KMS-11 (cell line): ENCODE results near the gene PFKFB4.

Source experiments
- H2AFZ ChIP-seq: fragments of 200-600 bp; sonication (generic); 2 replicates; pipeline ENCODE4 v1.6.1; 2016; ENCODE audit warnings: antibody characterized with exemption, mixed run types, low read depth
- H3K27ac ChIP-seq: fragments of 200-600 bp; sonication (generic); 2 replicates; pipeline ENCODE4 v1.6.1; 2016; ENCODE audit warnings: mild to moderate bottlenecking, mixed run types
- H3K27me3 ChIP-seq: fragments of 200-600 bp; sonication (generic); 2 replicates; pipeline ENCODE4 v1.6.1; 2017; ENCODE audit warnings: mild to moderate bottlenecking, low read depth, mixed run types, moderate library complexity; ENCODE audit not compliant: insufficient read depth
- H3K36me3 ChIP-seq: fragments of 200-600 bp; sonication (generic); 2 replicates; pipeline ENCODE4 v1.6.1; 2017; ENCODE audit warnings: mild to moderate bottlenecking, mixed run types; ENCODE audit not compliant: insufficient read depth
- H3K4me1 ChIP-seq: fragments of 200-600 bp; sonication (generic); 2 replicates; pipeline ENCODE4 v1.6.1; 2016; ENCODE audit warnings: mild to moderate bottlenecking, low read depth, mixed run types; ENCODE audit not compliant: poor library complexity, severe bottlenecking
- H3K4me2 ChIP-seq: fragments of 200-600 bp; sonication (generic); 2 replicates; pipeline ENCODE4 v1.7.0; 2016; ENCODE audit warnings: mild to moderate bottlenecking, mixed run types
- H3K4me3 ChIP-seq: fragments of 200-600 bp; sonication (generic); IDR thresholded peaks from 2 replicates; pipeline ENCODE4 v1.6.1; 2017; ENCODE audit warnings: low read depth, low read length, mixed read lengths; ENCODE audit not compliant: insufficient read depth
- H3K79me2 ChIP-seq: fragments of 200-600 bp; sonication (generic); 2 replicates; pipeline ENCODE4 v1.6.1; 2016; ENCODE audit warnings: low read depth, mixed run types; ENCODE audit not compliant: insufficient read depth
- H3K9ac ChIP-seq: fragments of 200-600 bp; sonication (generic); 2 replicates; pipeline ENCODE4 v1.6.1; 2016; ENCODE audit warnings: mild to moderate bottlenecking, mixed run types
- H4K20me1 ChIP-seq: fragments of 200-600 bp; sonication (generic); 2 replicates; pipeline ENCODE4 v1.6.1; 2016; ENCODE audit warnings: mild to moderate bottlenecking, mixed run types; ENCODE audit not compliant: insufficient read depth
- CTCF ChIP-seq: fragments of 200-600 bp; sonication (generic); conservative IDR thresholded peaks from 2 replicates; pipeline ENCODE4 v1.6.1; 2017; ENCODE audit warnings: low read depth, mild to moderate bottlenecking, antibody characterized with exemption, low read length, moderate library complexity, mixed read lengths

PFKFB4 gene

GRCh38 chr3:48588230-48588629 lies 31.6 kb upstream of the PFKFB4 start:
- H3K4me1 ChIP-seq = no peaks in the 10 kb centered on the region
- no peak overlapping the region for H3K4me3 ChIP-seq
- no peaks in the 10 kb centered on the region for H3K79me2 ChIP-seq
- TF ChIP-seq CTCF = no peak
- H3K4me2 ChIP-seq = no peak overlapping the region
- no peak overlapping the region for H3K27ac ChIP-seq
- no peak overlapping the region for H3K9ac ChIP-seq
- H4K20me1 ChIP-seq = no peaks in the 10 kb centered on the region
- no peak overlapping the region for H2AFZ ChIP-seq
- no peaks in the 10 kb centered on the region for H3K36me3 ChIP-seq
- peaks cover 16% of the 10 kb centered on the region; the same call in 1 of the 2 replicates for H3K27me3 ChIP-seq

- peaks cover 16% of the 10 kb centered on the region; the same call in 1 of the 2 replicates for H3K27me3 ChIP-seq
- TF ChIP-seq CTCF = no peak
- H3K4me2 ChIP-seq = no peak overlapping the region
- H3K79me2 ChIP-seq = no peaks in the 10 kb centered on the region
- no peaks in the 10 kb centered on the region for H3K36me3 ChIP-seq
- H4K20me1 ChIP-seq = no peaks in the 10 kb centered on the region
- H3K9ac ChIP-seq = no peak overlapping the region
- no peak overlapping the region for H3K27ac ChIP-seq
- H2AFZ ChIP-seq = no peak overlapping the region
- no peak overlapping the region for H3K4me3 ChIP-seq
- no peaks in the 10 kb centered on the region for H3K4me1 ChIP-seq
Observed at GRCh38 chr3:48587686-48588085, 31.1 kb upstream of the PFKFB4 start.

- H3K4me1 ChIP-seq = no peaks in the 10 kb centered on the region
- TF ChIP-seq CTCF = no peak
- no peak overlapping the region for H3K27ac ChIP-seq
- H4K20me1 ChIP-seq = no peaks in the 10 kb centered on the region
- peaks cover 22% of the 10 kb centered on the region; the same call in 1 of the 2 replicates for H3K27me3 ChIP-seq
- no peak overlapping the region for H3K9ac ChIP-seq
- H3K36me3 ChIP-seq = no peaks in the 10 kb centered on the region
- no peak overlapping the region for H3K4me2 ChIP-seq
- H3K4me3 ChIP-seq = no peak overlapping the region
- no peak overlapping the region for H2AFZ ChIP-seq
- H3K79me2 ChIP-seq = no peaks in the 10 kb centered on the region
Observed at GRCh38 chr3:48585411-48585810, 28.8 kb upstream of the PFKFB4 start.

- Histone ChIP-seq H3K27ac (no peak overlapping the region), H3K4me3 (no peak overlapping the region), H2AFZ (no peak overlapping the region), H3K36me3 (no peaks in the 10 kb centered on the region), H3K9ac (no peak overlapping the region), H3K4me2 (no peak overlapping the region), H3K4me1 (no peaks in the 10 kb centered on the region), H4K20me1 (no peaks in the 10 kb centered on the region), H3K27me3 (peaks cover 22% of the 10 kb centered on the region; the same call in 1 of the 2 replicates), H3K79me2 (no peaks in the 10 kb centered on the region)
- no peak for TF ChIP-seq CTCF
Observed at GRCh38 chr3:48584836-48585235, 28.2 kb upstream of the PFKFB4 start.
